Kidney (tissue), 14 donors: ENCODE data around the gene LAMA5. TPM values are rescaled to one million over a fixed set of nuclear protein-coding genes. Genes with fewer than 3 reads are reported as not detected.

Experiments
- DNase-seq, 5 donors: peaks; one replicate each; pipeline ENCODE4 v3.0.0-alpha.2; 2013 to 2020
- FAIRE-seq: peaks from 2 replicates; lab custom pipeline; 2012; peaks lifted over from hg19 to GRCh38; lab: Jason Lieb, UNC
- H3K27ac ChIP-seq, 2 donors: one replicate each; pipeline ENCODE4 v1.7.0; 2013; ENCODE audit warnings: low read depth in 2 of 2, low read length in 2 of 2, inconsistent platforms in 1 of 2
- H3K27me3 ChIP-seq: one replicate; pipeline ENCODE4 v1.7.1; 2013; ENCODE audit warnings: low read length, inconsistent platforms; ENCODE audit not compliant: control insufficient read depth, insufficient read depth
- H3K36me3 ChIP-seq, 3 donors: one replicate each; pipeline versions ENCODE4 v1.7.0 to v1.7.1; 2013; ENCODE audit warnings: low read length in 3 of 3, control low read depth in 1 of 3, inconsistent platforms in 1 of 3; ENCODE audit not compliant: insufficient read depth in 3 of 3, control insufficient read depth in 2 of 3
- H3K4me1 ChIP-seq, 3 donors: one replicate each; pipeline versions ENCODE4 v1.7.0 to v1.7.1; 2013; ENCODE audit warnings: low read length in 3 of 3, inconsistent platforms in 1 of 3, low read depth in 1 of 3; ENCODE audit not compliant: control insufficient read depth in 2 of 3, insufficient read depth in 2 of 3
- H3K4me3 ChIP-seq, 3 donors: one replicate each; pipeline versions ENCODE4 v1.7.0 to v1.8.1; 2013; ENCODE audit warnings: low read length in 3 of 3, control low read depth in 1 of 3, inconsistent platforms in 1 of 3
- H3K9ac ChIP-seq, 3 donors: one replicate each; pipeline versions ENCODE4 v1.7.0 to v1.7.1; 2013; ENCODE audit warnings: low read length in 3 of 3, control low read depth in 1 of 3, inconsistent platforms in 1 of 3
- H3K9me3 ChIP-seq, 3 donors: one replicate each; pipeline versions ENCODE4 v1.7.0 to v1.7.1; 2013; ENCODE audit warnings: low read length in 3 of 3, control low read depth in 1 of 3, inconsistent platforms in 1 of 3; ENCODE audit not compliant: control insufficient read depth in 2 of 3, insufficient read depth in 1 of 3
- intact Hi-C: fragments of 100-400 bp; cut with DNase I; formaldehyde crosslinking; loops from one replicate; pipeline ENCODE4 v1.11.1; 2022
- polyA plus RNA-seq: library from polyadenylated mRNA; stranded (reverse); fragments of 350-450 nt; fragmentation: Illumina TruSeq; extraction: RNeasy Lipid Tissue Mini Kit (QIAGEN cat#74804); gene quantifications from one replicate; pipeline ENCODE4 v1.2.3, GENCODE V29; 2014; ENCODE audit warnings: low read depth, low replicate concordance; ENCODE audit not compliant: insufficient read depth
- total RNA-seq: library from RNA; stranded (reverse); fragmentation: NEBNext Ultra II Directional; extraction: Animal tissue kit (Norgen Biotek cat#: 25700); gene quantifications from one replicate; pipeline ENCODE4 v1.2.1, GENCODE V29; 2021
- TF ChIP-seq, protein P1 (sequence below): IDR thresholded peaks from 3 replicates; pipeline ENCODE4 v1.5.1; 2012; ENCODE audit warnings: mild to moderate bottlenecking, moderate library complexity, borderline replicate concordance; ENCODE audit not compliant: insufficient read depth; ENCODE audit errors: extremely low read depth
- donor health status: control.
- donor health status: control.
- donor health status: control.
- donor health status: control.
- donor health status: control.
- donor health status: DM: yes; HTN: yes; CAD: no.
- donor health status: Normal renal cell carcinoma (clear cell type).

LAMA5 gene
- total and polyA plus RNA-seq, 2 donors from 2014 or later, result 94.0 to 342 TPM

DNA sequence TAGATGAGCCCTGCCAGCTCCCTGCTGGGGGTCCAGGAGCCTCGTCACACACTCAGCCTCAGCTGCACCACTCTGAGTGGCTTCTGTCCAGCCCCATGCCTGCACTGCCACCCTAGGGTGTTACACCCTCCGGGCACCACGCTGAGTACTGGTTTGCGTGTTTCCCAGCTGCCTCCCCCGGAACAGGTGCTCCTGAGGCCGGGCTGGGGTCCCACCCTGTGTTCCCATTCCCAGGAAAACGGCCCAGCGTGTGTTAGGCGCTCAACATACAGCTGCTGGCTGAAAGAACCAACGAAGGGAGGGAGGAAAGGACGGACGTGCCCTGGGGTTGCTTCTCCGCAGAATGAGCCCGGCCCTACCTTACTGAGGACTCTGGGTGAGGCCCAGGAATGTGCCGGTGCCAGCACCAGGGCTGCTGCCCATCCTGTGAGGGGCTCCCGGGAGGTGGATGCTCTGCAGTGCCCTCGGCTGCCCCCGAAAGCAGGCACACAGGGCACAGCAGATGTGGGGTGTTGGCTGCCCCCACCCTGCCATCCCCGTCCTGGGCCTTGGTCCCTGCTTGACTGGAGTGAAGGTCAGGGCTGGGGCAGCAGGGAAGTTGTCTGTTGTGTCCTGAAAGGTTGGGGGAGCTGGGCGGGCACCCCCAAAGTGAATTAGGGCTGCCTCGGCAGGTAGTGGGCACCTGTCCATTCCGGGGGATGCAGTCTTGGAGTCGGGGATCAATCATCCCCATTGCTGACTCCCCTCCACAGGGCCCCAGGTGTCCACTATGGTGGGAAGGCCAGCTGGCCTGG is 16.3 kb downstream of the LAMA5 start:
- Histone ChIP-seq H3K36me3 (peaks cover 0 to 22% (median 4%) of the 10 kb centered on the region in 3 donors), H3K9ac (no peak overlapping the region), H3K27me3 (no peaks in the 10 kb centered on the region), H3K27ac (no peak overlapping the region), H3K4me3 (no peak overlapping the region), H3K4me1 (peaks cover 0 to 24% (median 22%) of the 10 kb centered on the region in 3 donors), H3K9me3 (no peaks in the 10 kb centered on the region)
- TF ChIP-seq, protein P1, sequence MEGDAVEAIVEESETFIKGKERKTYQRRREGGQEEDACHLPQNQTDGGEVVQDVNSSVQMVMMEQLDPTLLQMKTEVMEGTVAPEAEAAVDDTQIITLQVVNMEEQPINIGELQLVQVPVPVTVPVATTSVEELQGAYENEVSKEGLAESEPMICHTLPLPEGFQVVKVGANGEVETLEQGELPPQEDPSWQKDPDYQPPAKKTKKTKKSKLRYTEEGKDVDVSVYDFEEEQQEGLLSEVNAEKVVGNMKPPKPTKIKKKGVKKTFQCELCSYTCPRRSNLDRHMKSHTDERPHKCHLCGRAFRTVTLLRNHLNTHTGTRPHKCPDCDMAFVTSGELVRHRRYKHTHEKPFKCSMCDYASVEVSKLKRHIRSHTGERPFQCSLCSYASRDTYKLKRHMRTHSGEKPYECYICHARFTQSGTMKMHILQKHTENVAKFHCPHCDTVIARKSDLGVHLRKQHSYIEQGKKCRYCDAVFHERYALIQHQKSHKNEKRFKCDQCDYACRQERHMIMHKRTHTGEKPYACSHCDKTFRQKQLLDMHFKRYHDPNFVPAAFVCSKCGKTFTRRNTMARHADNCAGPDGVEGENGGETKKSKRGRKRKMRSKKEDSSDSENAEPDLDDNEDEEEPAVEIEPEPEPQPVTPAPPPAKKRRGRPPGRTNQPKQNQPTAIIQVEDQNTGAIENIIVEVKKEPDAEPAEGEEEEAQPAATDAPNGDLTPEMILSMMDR, result no peak
- intact Hi-C loops, result no loop called here
- FAIRE-seq (no peak), DNase-seq (peak in 1 of 5 donors; percentile 76)

DNA sequence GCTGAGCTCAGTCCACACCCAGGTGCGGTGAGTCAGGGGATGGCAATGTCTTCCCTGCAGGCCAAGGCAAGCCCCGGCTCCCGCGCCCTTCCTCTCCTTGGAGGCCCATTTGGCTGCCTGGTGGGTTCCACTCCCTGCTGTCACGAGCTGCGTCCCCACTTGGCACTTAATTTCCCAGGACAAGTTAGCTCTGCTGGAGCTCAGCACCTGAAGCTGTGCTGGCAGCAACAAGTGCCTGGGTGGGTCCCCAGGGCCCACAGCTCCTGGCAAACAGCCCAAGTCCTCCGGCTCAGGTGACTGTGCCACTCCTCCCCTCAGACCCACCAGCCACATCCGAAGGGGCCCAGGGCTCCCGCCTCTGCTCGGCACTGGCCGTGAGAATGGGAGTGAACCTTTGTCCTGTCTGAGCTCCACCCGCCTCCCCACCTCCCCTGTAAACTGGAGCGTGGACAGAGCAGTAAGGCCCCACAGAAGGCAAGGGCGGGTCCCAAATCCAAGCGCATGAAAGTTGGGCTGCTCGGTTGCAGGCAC is 16.9 kb downstream of the LAMA5 start:
- intact Hi-C loops, result no loop called here
- no peak overlapping the region for H3K27ac ChIP-seq
- FAIRE-seq, result no peak
- H3K4me1 ChIP-seq, result peaks cover 0 to 18% (median 16%) of the 10 kb centered on the region in 3 donors
- TF ChIP-seq, protein P1, result no peak
- peak in 1 of 5 donors; percentile 93 for DNase-seq
- no peaks in the 10 kb centered on the region for H3K9me3 ChIP-seq
- H3K4me3 ChIP-seq, result no peak overlapping the region
- no peaks in the 10 kb centered on the region for H3K27me3 ChIP-seq
- H3K36me3 ChIP-seq, result peaks cover 0 to 24% (median 4%) of the 10 kb centered on the region in 3 donors
- no peak overlapping the region for H3K9ac ChIP-seq

DNA sequence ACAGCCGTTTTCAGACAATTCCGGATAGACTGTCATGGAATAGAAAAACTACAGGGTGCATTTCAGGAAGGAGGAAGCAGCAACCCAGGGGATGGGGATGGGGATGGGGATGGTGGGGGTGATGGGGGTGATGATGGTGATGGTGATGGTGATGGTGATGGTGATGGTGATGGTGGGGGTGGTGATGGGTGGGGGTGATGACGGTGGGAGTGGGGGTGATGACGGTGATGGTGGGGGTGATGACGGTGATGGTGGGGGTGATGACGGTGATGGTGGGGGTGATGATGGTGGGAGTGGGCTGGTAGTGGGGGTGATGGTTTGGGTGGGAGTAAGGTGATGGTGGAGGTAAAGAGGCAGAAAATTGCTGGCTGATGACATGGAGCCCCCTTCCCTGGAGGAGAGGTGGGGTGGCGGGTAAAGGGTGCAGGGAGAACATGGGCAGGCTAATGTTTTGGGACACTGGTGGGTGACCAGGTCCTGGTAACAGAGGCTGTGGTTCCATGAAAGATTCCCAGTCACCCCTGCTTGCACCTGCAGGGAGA is 17.5 kb downstream of the LAMA5 start:
- no peak for FAIRE-seq
- intact Hi-C loops, result no loop called here
- H3K27ac ChIP-seq, result no peak overlapping the region
- H3K4me1 ChIP-seq, result peaks cover 0 to 12% (median 11%) of the 10 kb centered on the region in 3 donors
- H3K36me3 ChIP-seq, result peaks cover 0 to 24% (median 4%) of the 10 kb centered on the region in 3 donors
- no peak overlapping the region for H3K4me3 ChIP-seq
- no peak overlapping the region for H3K9ac ChIP-seq
- H3K27me3 ChIP-seq, result no peaks in the 10 kb centered on the region
- DNase-seq, result no peak
- H3K9me3 ChIP-seq, result no peaks in the 10 kb centered on the region
- TF ChIP-seq, protein P1, result no peak
